Measurements from ENCODE around the gene CRTAC1. TPM values are rescaled to one million over a fixed set of nuclear protein-coding genes. Genes with fewer than 3 reads are reported as not detected.

The CRTAC1 gene
- total RNA-seq, 1 experiment from 2014 or later = 0.46 TPM

GRCh38 chr10:97922022-97922758 is 108.2 kb downstream of the CRTAC1 start:
- H2BK20ac ChIP-seq (ENCODE audit: low read depth, low read length, poor library complexity, severe bottlenecking) = no peak overlapping the region
- no peaks in the 10 kb centered on the region for H3K4me1 ChIP-seq (ENCODE audit: insufficient read depth, low read length)
- no peak overlapping the region for H2BK12ac ChIP-seq (ENCODE audit: insufficient read length, low read depth, low read length)
- no peaks in the 10 kb centered on the region for H3K79me1 ChIP-seq (ENCODE audit: insufficient read depth, low read depth, low read length, poor library complexity, severe bottlenecking)
- H2AK5ac ChIP-seq (ENCODE audit: insufficient read length, low read length) = no peak overlapping the region
- no peak overlapping the region for H3K4ac ChIP-seq (ENCODE audit: low read depth, low read length)
- WGBS (ENCODE audit: extremely low coverage, insufficient read length, low lambda C conversion rate) = no CpG with 5 or more reads among the region's 12 CpGs
- Mint-ChIP-seq H3K36me3 (ENCODE audit: insufficient read depth in 1 of 3, low read depth in 3 of 3) (no peaks in the 10 kb centered on the region), H3K27me3 (ENCODE audit: low read depth) (peaks cover 33% of the 10 kb centered on the region), H3K27ac (no peak overlapping the region), H3K4me1 (peaks cover 0 to 7% of the 10 kb centered on the region in 2 experiments; a peak in 2 of 4 replicates), H3K4me3 (no peak overlapping the region), H3K9me3 (no peaks in the 10 kb centered on the region; a peak in 1 of 5 replicates)
- no peak overlapping the region for H3K27ac ChIP-seq (ENCODE audit: insufficient read length, low read depth, low read length)
- no peaks in the 10 kb centered on the region for H4K20me1 ChIP-seq (ENCODE audit: control insufficient read depth, insufficient read depth, insufficient read length)
- H3K9me3 ChIP-seq (ENCODE audit: control insufficient read depth, low read depth, low read length) = no peaks in the 10 kb centered on the region
- peaks cover 2% of the 10 kb centered on the region for H3K23me2 ChIP-seq (ENCODE audit: insufficient read length, low read depth, low read length, poor library complexity, severe bottlenecking)
- H2BK5ac ChIP-seq (ENCODE audit: insufficient read length, low read length) = no peak overlapping the region
- H3T11ph ChIP-seq (ENCODE audit: low read length) = no peak overlapping the region
- TF ChIP-seq, protein P1, sequence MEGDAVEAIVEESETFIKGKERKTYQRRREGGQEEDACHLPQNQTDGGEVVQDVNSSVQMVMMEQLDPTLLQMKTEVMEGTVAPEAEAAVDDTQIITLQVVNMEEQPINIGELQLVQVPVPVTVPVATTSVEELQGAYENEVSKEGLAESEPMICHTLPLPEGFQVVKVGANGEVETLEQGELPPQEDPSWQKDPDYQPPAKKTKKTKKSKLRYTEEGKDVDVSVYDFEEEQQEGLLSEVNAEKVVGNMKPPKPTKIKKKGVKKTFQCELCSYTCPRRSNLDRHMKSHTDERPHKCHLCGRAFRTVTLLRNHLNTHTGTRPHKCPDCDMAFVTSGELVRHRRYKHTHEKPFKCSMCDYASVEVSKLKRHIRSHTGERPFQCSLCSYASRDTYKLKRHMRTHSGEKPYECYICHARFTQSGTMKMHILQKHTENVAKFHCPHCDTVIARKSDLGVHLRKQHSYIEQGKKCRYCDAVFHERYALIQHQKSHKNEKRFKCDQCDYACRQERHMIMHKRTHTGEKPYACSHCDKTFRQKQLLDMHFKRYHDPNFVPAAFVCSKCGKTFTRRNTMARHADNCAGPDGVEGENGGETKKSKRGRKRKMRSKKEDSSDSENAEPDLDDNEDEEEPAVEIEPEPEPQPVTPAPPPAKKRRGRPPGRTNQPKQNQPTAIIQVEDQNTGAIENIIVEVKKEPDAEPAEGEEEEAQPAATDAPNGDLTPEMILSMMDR (conservative IDR thresholded peaks at IDR 0.05) = no peak
- H2BK120ac ChIP-seq (ENCODE audit: low read depth, low read length, poor library complexity, severe bottlenecking) = no peak overlapping the region
- H2AFZ ChIP-seq (ENCODE audit: low read length) = no peak overlapping the region
- DNase-seq = no peak
- no peak overlapping the region for H3K4me2 ChIP-seq (ENCODE audit: insufficient read depth, insufficient read length, low read length)
- H3K56ac ChIP-seq (ENCODE audit: insufficient read length, low read depth, low read length) = no peak overlapping the region
- no peak overlapping the region for H3K9ac ChIP-seq (ENCODE audit: extremely low read depth, insufficient read length, low read length)
- no peak overlapping the region for H4K91ac ChIP-seq (ENCODE audit: insufficient read length, low read depth, low read length)
- H3K79me2 ChIP-seq (ENCODE audit: insufficient read depth, low read length) = no peaks in the 10 kb centered on the region
- H3K27me3 ChIP-seq (ENCODE audit: insufficient read depth, low read length) = no peaks in the 10 kb centered on the region
- H4K8ac ChIP-seq (replicated peaks; ENCODE audit: insufficient read length, low read depth, low read length) = no peak overlapping the region
- H3K14ac ChIP-seq (ENCODE audit: insufficient read depth, low read length) = no peak overlapping the region; the same call in 1 of the 2 replicates
- H3K18ac ChIP-seq (ENCODE audit: insufficient read length, low read depth, low read length) = no peak overlapping the region
- no peak overlapping the region for H4K5ac ChIP-seq (ENCODE audit: insufficient read length, low read depth, low read length)
- no peak overlapping the region for H3K23ac ChIP-seq (ENCODE audit: insufficient read length, low read depth, low read length)
- no peak overlapping the region for H2BK15ac ChIP-seq (ENCODE audit: low read depth, low read length)

All from H9 (cell line).